Stimulated activated CD8-positive, alpha-beta memory T cell treated with anti-CD3 and anti-CD28 coated beads, Interleukin-2, amount 100 ng/mL, for 1 hour (primary cell): ENCODE results near the gene ATAD3A.
"Not testable (repeated sequence)": the region's sequence is repeated elsewhere in the genome, so short reads cannot be mapped to it uniquely, and the experiment has no call there.

Experiments used
- DNase-seq, 2 donors: peaks; one replicate each; pipeline ENCODE4 v3.0.0-alpha.2; 2020; ENCODE audit warnings: low read depth in 2 of 2

The ATAD3A gene

GRCh38 chr1:1511533-1512285 is at the start of gene ATAD3A:
Gene ATAD3A (plus strand): TSS chr1:1512162. CDS start chr1:1512269, 107 bp downstream.
- peak; percentile 91 to 93 for DNase-seq

GRCh38 chr1:1462318-1462966 is 49.5 kb upstream of the ATAD3A start:
- DNase-seq: no peak

- DNase-seq: no peak
Measured at GRCh38 chr1:1463312-1463711, 48.6 kb upstream of the ATAD3A start.

DNA sequence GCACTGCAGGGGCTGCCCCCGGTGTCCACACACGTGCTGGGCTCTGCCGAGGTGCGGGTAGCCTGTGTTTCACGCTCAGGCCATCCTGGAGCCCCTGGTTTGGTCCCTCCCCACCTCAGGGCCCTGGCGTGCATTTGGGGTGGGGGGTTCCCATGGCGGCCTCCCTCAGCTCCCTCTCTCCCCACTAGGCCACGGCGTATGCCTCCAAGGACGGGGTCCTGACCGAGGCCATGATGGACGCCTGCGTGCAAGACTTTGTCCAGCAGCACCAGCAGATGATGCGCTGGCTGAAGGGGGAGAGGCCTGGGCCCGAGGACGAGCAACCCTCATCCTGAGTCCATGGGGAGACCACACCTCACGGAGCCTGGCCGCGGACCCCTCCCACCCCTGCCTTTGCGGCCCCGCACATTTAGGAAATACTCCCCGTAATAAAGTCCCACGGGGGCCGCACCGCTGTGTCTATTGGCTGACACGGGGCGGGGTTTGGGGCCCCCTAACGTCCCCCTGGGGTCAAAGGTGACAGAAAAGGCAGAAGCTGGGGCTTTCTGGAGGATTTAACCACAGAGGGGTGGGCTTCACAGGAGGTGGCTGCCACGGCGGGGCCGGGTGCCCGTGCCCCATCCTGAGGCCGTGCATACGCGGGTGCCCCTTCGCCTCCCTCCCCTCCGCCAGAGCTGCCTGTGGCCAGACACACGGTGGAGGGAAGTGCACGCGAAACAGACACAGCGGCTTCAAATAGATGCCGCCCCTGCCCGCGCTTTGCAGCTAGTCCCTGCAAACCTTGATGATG is 43.6 kb upstream of the ATAD3A start:
- DNase-seq: not testable (repeated sequence)

DNA sequence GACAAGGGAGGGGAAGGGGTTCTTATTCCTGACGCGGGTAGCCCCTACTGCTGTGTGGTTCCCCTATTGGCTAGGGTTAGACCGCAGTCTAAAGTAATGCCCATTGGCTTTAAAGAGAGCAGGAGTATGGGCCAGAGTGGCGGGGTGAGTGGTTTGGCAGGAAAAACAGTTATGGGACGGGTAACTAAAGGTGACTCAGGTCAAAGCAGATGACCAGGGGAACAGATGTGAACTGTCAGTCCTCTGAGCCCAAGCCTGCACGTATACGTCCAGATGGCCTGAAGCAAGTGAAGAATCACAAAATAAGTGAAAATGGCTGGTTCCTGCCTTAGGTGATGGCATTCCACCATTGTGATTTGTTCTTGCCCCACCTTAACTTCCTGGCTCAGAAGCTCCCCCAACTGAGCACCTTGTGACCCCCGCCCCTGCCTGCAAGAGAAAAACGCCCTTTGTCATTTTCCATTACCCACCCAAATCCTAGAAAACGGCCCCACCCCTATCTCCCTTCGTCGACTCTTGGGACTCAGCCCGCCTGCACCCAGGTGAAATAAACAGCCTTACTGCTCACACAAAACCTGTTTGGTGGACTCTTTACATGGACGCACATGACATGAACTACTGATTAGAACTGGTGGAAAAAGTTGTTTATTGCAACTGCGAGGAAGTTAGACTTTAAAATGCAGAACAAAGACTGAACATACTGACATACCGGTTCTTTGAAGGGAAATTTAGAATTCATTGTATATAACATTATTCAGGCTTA is 41.2 kb upstream of the ATAD3A start:
- DNase-seq: no peak

DNA sequence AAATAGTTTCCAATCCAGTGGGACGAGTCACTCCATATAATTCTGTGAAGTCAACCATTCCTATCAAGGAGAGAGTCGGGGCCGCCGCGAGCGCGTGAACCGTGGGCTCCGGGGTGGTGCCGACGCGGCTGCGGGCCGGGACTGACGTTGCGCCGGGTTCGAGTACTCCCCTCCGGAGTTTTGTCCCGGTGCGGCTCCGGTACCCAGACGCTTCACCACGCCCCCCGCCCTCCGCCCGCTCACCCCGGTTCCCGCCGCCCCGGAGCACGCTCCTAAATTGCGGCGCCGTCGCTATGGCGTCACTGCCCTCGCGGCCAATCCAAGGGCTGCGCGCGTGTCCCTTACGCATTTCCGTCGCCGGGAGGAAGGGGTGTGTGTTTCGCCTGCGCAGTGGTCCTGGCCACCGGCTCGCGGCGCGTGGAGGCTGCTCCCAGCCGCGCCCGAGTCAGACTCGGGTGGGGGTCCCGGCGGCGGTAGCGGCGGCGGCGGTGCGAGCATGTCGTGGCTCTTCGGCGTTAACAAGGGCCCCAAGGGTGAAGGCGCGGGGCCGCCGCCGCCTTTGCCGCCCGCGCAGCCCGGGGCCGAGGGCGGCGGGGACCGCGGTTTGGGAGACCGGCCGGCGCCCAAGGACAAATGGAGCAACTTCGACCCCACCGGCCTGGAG is 40.4 kb upstream of the ATAD3A start, which contains the start of gene ATAD3B:
Gene ATAD3B (plus strand): TSS at position 377 of the 664 bp plus-strand sequence. CDS start 120 bp downstream, at position 497.
- peak; percentile 77 to 83 for DNase-seq

GRCh38 chr1:1472053-1472876 is 39.7 kb upstream of the ATAD3A start:
- DNase-seq: not testable (repeated sequence)

DNA sequence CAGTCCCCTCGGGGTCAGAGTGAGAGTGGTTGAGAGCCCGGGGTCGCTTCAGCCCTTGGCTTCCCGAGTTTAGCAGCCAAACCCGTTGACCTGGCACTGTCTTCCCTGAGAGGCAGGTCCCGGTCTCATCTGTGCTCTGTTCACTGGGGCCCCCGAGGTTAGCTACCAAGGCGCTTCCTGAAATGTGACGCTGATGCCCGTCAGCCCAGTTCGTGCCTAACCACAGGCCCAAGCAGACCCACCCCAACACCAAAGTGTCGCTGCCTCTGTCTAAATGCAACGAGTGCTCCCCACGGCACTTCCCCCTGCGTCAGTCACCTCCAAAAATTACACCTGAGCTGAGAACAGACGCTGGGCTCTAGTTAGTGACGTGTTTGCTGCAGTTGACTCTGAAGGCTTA is 36.0 kb upstream of the ATAD3A start:
- not testable (repeated sequence) for DNase-seq

DNA sequence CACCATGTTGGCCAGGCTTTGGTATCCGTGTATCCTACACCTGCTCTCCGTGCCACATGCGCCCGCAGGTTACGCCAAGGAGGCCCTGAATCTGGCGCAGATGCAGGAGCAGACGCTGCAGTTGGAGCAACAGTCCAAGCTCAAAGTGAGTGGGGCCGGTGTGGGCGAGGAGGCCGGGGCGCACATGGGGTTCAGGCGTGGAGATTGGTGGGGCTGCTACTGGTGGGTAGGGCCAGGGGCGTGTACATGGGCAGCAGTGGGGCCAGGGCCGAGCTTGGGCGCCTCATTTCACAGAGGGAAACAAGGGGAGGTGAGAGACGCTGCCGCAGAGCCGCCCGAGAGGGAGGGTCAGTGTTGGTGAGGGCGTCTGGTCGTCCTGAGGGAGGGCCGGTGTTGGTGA is 34.8 kb upstream of the ATAD3A start:
- DNase-seq: no peak

- no peak for DNase-seq
Measured at GRCh38 chr1:1479547-1480487, 32.1 kb upstream of the ATAD3A start.

DNA sequence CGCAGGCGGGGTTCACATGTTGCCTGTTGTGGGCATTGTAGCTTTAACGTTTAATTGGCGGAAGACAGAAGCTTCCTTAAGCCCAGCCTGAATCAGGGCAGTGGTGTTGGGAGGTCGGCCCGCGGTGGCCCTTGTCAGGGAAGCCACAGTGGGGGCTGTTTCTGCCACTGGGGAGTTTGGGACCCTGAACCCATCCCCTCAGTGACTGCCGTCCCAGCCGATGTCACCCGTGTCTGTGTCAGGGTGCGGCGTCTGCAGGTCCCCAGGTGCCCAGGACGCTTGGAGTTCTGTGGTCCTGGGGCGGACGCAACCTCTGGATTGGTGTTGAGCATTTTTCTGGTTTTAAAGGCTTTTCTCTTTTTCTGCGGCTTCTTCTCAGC is 31.5 kb upstream of the ATAD3A start:
- DNase-seq: not testable (repeated sequence)

DNA sequence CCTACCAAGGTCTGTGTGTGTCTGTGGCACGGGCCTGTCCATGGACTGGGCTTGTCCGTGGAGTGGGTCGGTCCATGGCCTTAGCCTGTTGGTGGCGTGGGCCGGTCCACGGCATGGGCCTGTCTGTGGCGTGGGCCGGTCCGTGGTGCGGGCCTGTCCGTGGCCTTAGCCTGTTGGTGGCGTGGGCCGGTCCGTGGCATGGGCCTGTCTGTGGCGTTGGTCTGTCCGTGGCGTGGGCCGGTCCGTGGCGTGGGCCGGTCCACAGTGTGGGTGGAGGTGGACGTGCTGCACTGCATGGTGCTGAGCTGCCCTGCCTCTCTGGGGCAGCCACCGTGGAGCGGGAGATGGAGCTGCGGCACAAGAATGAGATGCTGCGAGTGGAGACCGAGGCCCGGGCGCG is 30.2 kb upstream of the ATAD3A start:
- DNase-seq: not testable (repeated sequence)

DNA sequence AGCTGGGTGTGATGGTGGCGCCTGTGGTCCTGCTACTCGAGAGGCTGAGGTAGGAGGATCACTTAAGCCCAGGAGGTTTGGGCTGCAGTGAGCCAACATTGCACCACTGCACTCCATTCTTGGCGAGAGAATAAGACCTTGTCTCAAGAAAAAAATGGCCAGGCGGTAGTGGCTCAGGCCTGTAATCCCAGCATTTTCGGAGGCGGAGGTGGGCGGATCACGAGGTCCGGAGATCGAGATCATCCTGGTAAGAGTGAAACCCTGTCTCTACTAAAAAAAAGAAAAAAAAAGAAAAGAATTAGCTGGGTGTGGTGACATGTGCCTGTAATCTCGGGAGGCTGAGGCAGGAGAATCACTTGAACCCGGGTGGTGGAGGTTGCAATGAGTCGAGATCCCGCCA is 29.1 kb upstream of the ATAD3A start:
- no peak for DNase-seq

DNA sequence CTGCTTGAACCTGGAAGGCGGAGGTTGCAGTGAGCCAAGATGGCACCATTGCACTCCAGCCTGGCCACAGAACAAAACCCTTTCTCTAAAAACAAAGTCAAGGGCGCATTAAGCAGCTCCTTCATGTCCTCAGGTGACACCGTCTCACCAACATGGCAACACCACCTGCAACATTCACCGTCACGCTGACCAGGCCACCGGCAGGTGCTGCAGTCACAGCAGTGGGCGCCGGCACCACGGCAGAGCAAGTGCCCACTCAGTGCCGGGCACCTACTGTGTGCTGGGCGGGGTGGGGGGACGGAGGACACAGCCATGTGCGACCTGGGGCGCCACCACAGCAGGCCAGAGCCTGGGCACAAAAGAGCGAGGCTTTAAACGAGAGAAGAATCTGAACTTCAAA is 28.2 kb upstream of the ATAD3A start:
- no peak for DNase-seq

GRCh38 chr1:1484976-1485750 is 26.8 kb upstream of the ATAD3A start:
- DNase-seq: not testable (repeated sequence)

DNA sequence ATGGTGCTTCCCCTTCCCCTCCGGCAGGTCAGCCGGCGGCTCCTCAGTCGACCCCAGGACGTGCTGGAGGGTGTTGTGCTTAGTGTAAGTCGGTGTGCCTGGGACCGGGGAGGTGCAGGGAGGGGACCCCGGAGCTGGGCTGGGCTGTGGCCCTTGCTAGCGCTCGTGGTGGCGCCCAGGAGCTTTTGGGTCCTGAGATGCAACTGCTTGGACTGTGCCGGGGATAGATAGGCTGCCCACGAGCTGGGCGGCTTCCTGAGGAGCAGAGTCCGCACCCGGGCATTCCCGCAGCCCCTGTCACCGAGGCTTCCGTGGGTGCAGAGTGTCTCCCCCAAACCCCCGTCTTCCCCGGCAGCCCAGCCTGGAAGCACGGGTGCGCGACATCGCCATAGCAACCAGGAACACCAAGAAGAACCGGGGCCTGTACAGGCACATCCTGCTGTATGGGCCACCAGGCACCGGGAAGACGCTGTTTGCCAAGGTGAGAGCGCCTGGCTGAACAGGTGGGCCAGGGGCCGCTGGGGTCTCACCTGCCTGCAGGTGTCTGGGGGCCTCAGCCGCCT is 26.1 kb upstream of the ATAD3A start:
- DNase-seq: not testable (repeated sequence)

DNA sequence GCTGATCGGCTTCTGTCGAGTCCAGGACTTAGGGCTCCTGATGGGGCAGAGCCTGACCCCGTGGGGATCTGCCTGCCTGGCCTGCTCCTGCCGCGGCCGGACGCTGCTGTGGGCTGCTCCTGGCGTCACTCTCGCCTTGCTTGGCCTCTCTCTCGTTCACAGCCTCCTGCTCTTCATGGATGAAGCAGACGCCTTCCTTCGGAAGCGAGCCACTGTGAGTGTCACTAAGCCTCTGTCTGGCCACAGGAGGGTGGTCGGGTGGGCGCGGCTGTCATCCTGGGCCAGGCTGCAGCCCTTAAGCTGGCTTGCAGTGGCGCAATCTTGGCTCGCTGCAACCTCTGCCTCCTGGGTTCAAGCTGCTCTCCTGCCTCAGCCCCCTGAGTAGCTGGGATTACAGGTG is 24.3 kb upstream of the ATAD3A start:
- DNase-seq: no peak

DNA sequence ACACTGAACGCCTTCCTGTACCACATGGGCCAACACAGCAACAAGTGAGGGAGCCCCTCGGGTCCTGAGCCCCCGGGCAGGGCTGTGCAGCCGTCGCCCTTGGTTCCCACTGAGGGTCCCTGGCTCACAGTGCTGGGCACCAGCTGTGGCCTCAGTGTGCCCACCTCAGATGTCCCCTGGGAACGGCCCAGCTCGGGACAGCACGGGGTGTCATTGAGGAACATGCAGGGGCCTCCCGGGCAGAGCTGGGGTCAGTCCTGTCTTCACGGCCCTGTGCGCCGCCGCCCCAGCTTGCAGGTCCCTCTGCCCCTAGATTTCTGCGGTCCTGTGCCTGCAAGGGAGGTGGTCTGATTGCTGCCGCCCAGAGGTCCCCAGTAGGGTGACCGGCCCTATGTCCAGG is 22.7 kb upstream of the ATAD3A start:
- DNase-seq: no peak
